ENCODE measurements around the gene ACCS. TPM values are rescaled to one million over a fixed set of nuclear protein-coding genes. Genes with fewer than 3 reads are reported as not detected.

ACCS gene, protein sequence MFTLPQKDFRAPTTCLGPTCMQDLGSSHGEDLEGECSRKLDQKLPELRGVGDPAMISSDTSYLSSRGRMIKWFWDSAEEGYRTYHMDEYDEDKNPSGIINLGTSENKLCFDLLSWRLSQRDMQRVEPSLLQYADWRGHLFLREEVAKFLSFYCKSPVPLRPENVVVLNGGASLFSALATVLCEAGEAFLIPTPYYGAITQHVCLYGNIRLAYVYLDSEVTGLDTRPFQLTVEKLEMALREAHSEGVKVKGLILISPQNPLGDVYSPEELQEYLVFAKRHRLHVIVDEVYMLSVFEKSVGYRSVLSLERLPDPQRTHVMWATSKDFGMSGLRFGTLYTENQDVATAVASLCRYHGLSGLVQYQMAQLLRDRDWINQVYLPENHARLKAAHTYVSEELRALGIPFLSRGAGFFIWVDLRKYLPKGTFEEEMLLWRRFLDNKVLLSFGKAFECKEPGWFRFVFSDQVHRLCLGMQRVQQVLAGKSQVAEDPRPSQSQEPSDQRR
- 8.1 TPM for total RNA-seq

DNA sequence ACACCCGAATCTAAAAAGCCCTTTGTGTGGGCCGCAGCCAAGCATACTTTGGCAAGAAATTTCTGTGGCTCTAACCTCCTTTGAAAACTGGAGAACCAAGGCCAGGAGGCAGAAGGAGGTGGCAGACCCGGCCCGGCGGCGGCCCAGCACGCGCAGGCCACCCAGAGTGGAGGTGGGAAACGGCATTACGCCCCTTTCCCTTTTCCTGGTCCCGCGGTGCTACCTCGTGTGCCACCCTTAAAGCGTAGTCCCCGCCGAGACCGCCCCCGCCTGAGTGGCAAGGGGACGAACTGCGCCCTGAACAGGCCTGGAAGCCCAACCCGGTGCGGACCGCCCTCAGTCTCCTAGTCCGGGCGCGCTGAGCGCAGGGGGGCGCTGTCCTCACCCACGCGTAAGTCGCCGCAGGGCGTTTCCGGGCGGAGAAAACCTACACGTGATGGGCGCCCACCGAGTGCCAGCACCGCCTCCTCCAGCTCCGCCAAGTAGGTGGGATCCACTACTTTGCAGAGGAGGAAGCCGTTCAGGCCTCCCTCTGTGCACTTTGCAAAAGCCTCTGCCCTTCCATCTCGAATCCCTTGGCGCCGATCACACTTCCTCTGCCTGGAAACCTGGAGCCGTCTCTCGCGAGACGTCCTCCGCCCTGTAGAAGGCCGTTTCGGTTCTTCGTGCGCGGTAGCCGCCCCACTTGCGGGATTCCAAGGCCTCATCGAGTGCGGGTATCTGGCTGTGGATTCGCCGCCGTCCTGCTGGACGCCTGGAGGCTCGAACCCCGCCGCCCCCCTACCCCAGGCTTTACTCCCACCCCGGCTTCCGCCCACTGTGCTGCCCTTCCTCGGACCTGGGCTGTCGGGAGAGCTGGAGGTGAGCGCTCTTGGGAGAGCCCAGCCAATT, at the start of gene ACCS:
Gene ACCS, plus strand, starts transcription at position 430 of the 891 bp plus-strand sequence. CDS start 1,358 bp downstream, outside the sequence.
- Histone ChIP-seq H3K4me3 (peak within 1 kb of the TSS; percentile 67 to 85), H3K9me3 (no peaks in the 10 kb centered on the region), H3K27me3 (no peaks in the 10 kb centered on the region), H3K4me1 (peaks cover 19% of the 10 kb centered on the region), H3K27ac (peak within 1 kb of the TSS; percentile 83), H3K36me3 (no peaks in the 10 kb centered on the region)
- intact Hi-C loops (cut with DNase I), result no loop called here
- peak in 1 of 2 donors; percentile 23 for TF ChIP-seq POLR2A (IDR thresholded peaks at IDR 0.05)
- TF ChIP-seq POLR2AphosphoS5 (IDR thresholded peaks at IDR 0.05; ENCODE audit: insufficient read depth in 1 of 2, low read depth in 1 of 2), result peak; percentile 63 to 91
- TF ChIP-seq CTCF (IDR thresholded peaks at IDR 0.05), result peak; percentile 29 to 88 (median 72)
- peak in 1 of 2 donors; percentile 96 for DNase-seq (ENCODE audit: extremely low spot score in 2 of 2)

DNA sequence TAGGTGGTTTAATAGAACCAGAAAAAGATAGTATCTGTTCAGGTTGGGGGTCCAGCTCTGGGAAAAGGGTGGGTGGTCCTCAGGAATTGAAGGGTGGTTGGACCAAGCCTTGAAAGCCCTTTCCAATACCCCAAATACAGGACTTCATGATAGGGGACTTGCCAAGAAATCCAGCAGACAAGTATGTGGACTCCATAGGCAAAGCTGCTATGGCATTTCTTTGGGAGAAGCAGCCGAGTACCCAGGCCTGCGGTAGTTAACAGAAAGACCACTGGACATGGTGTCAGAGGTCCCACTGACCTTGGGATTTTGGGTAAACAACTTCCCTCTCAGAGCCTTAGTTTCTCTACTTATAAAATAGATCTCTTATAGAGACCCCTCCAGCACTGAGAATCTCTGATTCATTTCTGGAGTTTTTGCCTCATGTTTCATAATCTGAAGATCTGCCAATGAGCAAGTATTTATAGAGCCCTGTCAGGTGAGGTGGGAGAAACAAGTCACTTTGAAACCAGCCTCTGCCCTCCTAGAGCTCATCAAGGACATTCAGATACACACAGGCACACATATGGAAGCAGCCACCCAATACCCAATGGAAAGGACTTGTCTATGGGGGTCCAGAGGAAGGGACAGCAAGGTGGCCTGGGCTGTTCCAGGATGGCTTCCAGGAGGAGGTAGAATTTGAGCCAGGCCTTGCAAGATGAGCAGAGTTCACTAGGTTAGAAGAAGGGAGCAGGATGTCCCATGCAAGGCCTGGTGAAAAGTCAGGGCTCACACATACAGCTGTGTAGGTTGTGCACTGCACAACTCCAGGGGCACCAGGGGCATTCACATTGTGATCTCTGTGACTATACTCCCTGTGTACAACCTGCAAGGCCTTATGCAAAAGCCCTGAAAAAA, 49.3 kb upstream of the ACCS start:
- peak; percentile 67 to 81 for DNase-seq (ENCODE audit: extremely low spot score in 2 of 2)
- intact Hi-C loops (cut with DNase I), result no loop called here

GRCh38 chr11:44017443-44018126, 48.5 kb upstream of the ACCS start:
- no peaks in the 10 kb centered on the region for H3K27me3 ChIP-seq
- H3K9me3 ChIP-seq, result no peaks in the 10 kb centered on the region
- H3K4me3 ChIP-seq, result no peak overlapping the region
- intact Hi-C loops (cut with DNase I), result no loop called here
- TF ChIP-seq CTCF (IDR thresholded peaks at IDR 0.05) (no peak), POLR2AphosphoS5 (IDR thresholded peaks at IDR 0.05; ENCODE audit: insufficient read depth in 1 of 2, low read depth in 1 of 2) (no peak), POLR2A (IDR thresholded peaks at IDR 0.05) (no peak)
- H3K27ac ChIP-seq, result peak overlapping the region; percentile 56
- peak in 1 of 2 donors; percentile 65 for DNase-seq (ENCODE audit: extremely low spot score in 2 of 2)
- H3K36me3 ChIP-seq, result no peaks in the 10 kb centered on the region
- peaks cover 17% of the 10 kb centered on the region for H3K4me1 ChIP-seq

More for the DNA sequence above, 49.3 kb upstream of the ACCS start:
- no peak for TF ChIP-seq CTCF (IDR thresholded peaks at IDR 0.05)
- no peak for TF ChIP-seq POLR2AphosphoS5 (IDR thresholded peaks at IDR 0.05; ENCODE audit: insufficient read depth in 1 of 2, low read depth in 1 of 2)
- no peak for TF ChIP-seq POLR2A (IDR thresholded peaks at IDR 0.05)
- peaks cover 17% of the 10 kb centered on the region for H3K4me1 ChIP-seq
- no peak overlapping the region for H3K4me3 ChIP-seq
- H3K9me3 ChIP-seq, result no peaks in the 10 kb centered on the region
- H3K36me3 ChIP-seq, result no peaks in the 10 kb centered on the region
- no peaks in the 10 kb centered on the region for H3K27me3 ChIP-seq
- peak overlapping the region; percentile 56 for H3K27ac ChIP-seq

GRCh38 chr11:44018127-44018521, 47.9 kb upstream of the ACCS start:
- TF ChIP-seq POLR2AphosphoS5 (IDR thresholded peaks at IDR 0.05; ENCODE audit: insufficient read depth in 1 of 2, low read depth in 1 of 2) (no peak), POLR2A (IDR thresholded peaks at IDR 0.05) (no peak), CTCF (IDR thresholded peaks at IDR 0.05) (no peak)
- peaks cover 17% of the 10 kb centered on the region for H3K4me1 ChIP-seq

More at GRCh38 chr11:44018127-44018521, 47.9 kb upstream of the ACCS start:
- no peaks in the 10 kb centered on the region for H3K36me3 ChIP-seq
- H3K4me3 ChIP-seq, result no peak overlapping the region
- peak overlapping the region; percentile 56 for H3K27ac ChIP-seq
- intact Hi-C loops (cut with DNase I), result no loop called here
- DNase-seq (ENCODE audit: extremely low spot score in 2 of 2), result peak; percentile 40 to 84
- H3K9me3 ChIP-seq, result no peaks in the 10 kb centered on the region
- H3K27me3 ChIP-seq, result no peaks in the 10 kb centered on the region

Data from vagina (tissue), 2 donors.